ENCODE data around the gene MAP3K5.

GRCh38 chr6:136611133-136611532 lies 181.1 kb downstream of the MAP3K5 start:
- TF ChIP-seq POLR2AphosphoS5 (IDR thresholded peaks at IDR 0.05; ENCODE audit: low read depth, low read length) (no peak), SPI1 (IDR thresholded peaks at IDR 0.05; ENCODE audit: low read depth, low read length) (no peak), POLR2A (IDR thresholded peaks at IDR 0.05; ENCODE audit: low read depth, low read length) (no peak), TAF1 (IDR thresholded peaks at IDR 0.05; ENCODE audit: low read depth, low read length) (no peak), POU2F2 (IDR thresholded peaks at IDR 0.05; ENCODE audit: low read depth, low read length) (no peak)
